Measurements from ENCODE around the gene MED13L.

DNA sequence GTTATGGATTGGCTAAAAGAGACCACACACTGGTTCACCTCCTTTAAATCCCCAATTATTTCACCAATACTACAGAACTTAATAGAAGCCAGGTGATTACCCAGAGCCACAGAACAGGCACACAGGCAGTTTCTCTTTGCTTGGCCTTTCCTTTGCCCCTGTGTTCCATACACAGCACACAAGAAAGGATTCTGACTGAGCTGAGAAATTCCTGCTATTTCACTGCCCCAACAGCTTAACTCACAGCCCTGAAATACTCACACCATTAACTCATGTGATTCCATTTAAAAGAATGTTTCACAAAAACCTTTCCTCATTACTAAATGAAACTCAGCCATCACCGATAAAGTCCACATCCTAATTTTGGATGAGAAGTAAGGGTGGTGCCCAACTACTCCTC is 133.6 kb downstream of the MED13L start:
- TF ChIP-seq, protein P1, sequence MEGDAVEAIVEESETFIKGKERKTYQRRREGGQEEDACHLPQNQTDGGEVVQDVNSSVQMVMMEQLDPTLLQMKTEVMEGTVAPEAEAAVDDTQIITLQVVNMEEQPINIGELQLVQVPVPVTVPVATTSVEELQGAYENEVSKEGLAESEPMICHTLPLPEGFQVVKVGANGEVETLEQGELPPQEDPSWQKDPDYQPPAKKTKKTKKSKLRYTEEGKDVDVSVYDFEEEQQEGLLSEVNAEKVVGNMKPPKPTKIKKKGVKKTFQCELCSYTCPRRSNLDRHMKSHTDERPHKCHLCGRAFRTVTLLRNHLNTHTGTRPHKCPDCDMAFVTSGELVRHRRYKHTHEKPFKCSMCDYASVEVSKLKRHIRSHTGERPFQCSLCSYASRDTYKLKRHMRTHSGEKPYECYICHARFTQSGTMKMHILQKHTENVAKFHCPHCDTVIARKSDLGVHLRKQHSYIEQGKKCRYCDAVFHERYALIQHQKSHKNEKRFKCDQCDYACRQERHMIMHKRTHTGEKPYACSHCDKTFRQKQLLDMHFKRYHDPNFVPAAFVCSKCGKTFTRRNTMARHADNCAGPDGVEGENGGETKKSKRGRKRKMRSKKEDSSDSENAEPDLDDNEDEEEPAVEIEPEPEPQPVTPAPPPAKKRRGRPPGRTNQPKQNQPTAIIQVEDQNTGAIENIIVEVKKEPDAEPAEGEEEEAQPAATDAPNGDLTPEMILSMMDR (conservative IDR thresholded peaks at IDR 0.05 in 1 of 2, IDR thresholded peaks at IDR 0.05 in 1 of 2; ENCODE audit: low read depth in 1 of 2, low read length in 2 of 2): no peak
- TF ChIP-seq EZH2 (IDR thresholded peaks at IDR 0.05; ENCODE audit: low read length, missing control alignments): no peak
